Astrocyte of the cerebellum (primary cell): ENCODE results near the gene SRSF4.
A peak's percentile ranks its signal among the peaks of the same experiment; 100 is the strongest.

Experiments
- DNase-seq: peaks from one replicate; pipeline ENCODE4 v3.0.0-alpha.2; 2011; ENCODE audit warnings: low read depth
- H3K4me3 ChIP-seq: 2 replicates; pipeline ENCODE4 v1.5.1; 2011; ENCODE audit warnings: mild to moderate bottlenecking, low read depth, low read length, moderate library complexity
- in situ Hi-C: cut with HindIII; loops from 2 replicates; pipeline ENCODE4 v1.10.0; 2017; ENCODE audit warnings: low sequenced_read_pairs
- TF ChIP-seq, protein P1 (sequence below): IDR thresholded peaks from 2 replicates; pipeline ENCODE4 v1.5.1; 2012; ENCODE audit warnings: low read length, low read depth, moderate library complexity, mild to moderate bottlenecking; ENCODE audit errors: missing control alignments

Gene SRSF4

GRCh38 chr1:29129916-29130315 is 51.8 kb downstream of the SRSF4 start:
- TF ChIP-seq, protein P1, sequence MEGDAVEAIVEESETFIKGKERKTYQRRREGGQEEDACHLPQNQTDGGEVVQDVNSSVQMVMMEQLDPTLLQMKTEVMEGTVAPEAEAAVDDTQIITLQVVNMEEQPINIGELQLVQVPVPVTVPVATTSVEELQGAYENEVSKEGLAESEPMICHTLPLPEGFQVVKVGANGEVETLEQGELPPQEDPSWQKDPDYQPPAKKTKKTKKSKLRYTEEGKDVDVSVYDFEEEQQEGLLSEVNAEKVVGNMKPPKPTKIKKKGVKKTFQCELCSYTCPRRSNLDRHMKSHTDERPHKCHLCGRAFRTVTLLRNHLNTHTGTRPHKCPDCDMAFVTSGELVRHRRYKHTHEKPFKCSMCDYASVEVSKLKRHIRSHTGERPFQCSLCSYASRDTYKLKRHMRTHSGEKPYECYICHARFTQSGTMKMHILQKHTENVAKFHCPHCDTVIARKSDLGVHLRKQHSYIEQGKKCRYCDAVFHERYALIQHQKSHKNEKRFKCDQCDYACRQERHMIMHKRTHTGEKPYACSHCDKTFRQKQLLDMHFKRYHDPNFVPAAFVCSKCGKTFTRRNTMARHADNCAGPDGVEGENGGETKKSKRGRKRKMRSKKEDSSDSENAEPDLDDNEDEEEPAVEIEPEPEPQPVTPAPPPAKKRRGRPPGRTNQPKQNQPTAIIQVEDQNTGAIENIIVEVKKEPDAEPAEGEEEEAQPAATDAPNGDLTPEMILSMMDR, result no peak
- DNase-seq, result no peak
- in situ Hi-C loops, result no loop called here
- H3K4me3 ChIP-seq, result no peak overlapping the region

GRCh38 chr1:29128739-29129138 is 53.0 kb downstream of the SRSF4 start:
- TF ChIP-seq, protein P1, result no peak
- in situ Hi-C loops, result no loop called here
- DNase-seq, result no peak
- no peak overlapping the region for H3K4me3 ChIP-seq

- TF ChIP-seq, protein P1, result no peak
- in situ Hi-C loops, result no loop called here
- H3K4me3 ChIP-seq, result no peak overlapping the region
- DNase-seq, result no peak
These were observed 55.5 kb downstream of the SRSF4 start for GRCh38 chr1:29126198-29126597.

GRCh38 chr1:29125788-29126187 is 55.9 kb downstream of the SRSF4 start:
- no peak for DNase-seq
- H3K4me3 ChIP-seq, result no peak overlapping the region
- in situ Hi-C loops, result no loop called here
- TF ChIP-seq, protein P1, result no peak

DNA sequence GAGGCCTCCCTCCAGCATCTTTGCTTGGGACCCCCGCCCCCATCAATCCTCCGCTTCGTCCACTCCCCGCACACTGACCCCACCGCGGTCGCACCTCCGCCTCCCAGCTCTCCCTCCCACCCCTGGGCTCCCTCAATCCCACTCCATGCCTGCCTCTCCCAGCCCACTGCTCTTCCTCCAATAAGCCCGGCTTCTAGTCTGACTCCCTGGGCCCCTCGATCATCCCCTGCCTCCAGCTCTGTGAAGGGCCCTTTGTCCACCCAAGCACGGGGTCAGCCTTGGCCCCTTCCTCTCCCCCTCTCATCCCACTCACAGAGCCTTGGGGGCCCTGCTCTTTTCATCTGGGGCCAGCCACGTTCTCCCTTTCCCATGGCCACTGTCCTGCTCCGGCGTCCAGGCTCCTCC is 56.5 kb downstream of the SRSF4 start:
- TF ChIP-seq, protein P1, result no peak
- in situ Hi-C loops, result no loop called here
- H3K4me3 ChIP-seq, result peak overlapping the region; percentile 67
- no peak for DNase-seq

GRCh38 chr1:29124366-29125236 is 57.1 kb downstream of the SRSF4 start:
- peak overlapping the region; percentile 67 for H3K4me3 ChIP-seq
- in situ Hi-C loops, result no loop called here
- TF ChIP-seq, protein P1, result peak; percentile 73
- peak; percentile 57 for DNase-seq
